Panc1 (cell line): ENCODE data around the gene AGPAT4. TPM values are rescaled to one million over a fixed set of nuclear protein-coding genes. Genes with fewer than 3 reads are reported as not detected.

Source experiments
- ATAC-seq: fragments of 200-7000 bp; cut with Tn5 transposase; 2 replicates; pipeline ENCODE4 v1.9.1; 2020; ENCODE audit warnings: mild to moderate bottlenecking, moderate library complexity
- BruUV-seq: library from RNA; stranded (reverse); fragments of 400-500 nt; replicated peaks from 2 replicates; lab custom pipeline; 2021; lab: Mats Ljungman, UMichigan
- CTCF ChIA-PET: fragments of 300-600 bp; sonication (Branson Sonifier 250); formaldehyde crosslinking; loops from one replicate; lab custom pipeline; 2022; ENCODE audit warnings: antibody characterized with exemption; lab: Charles Lee
- POLR2A ChIA-PET: fragments of 300-600 bp; sonication (Branson Sonifier 250); formaldehyde crosslinking; loops from one replicate; lab custom pipeline; 2022; ENCODE audit warnings: antibody characterized with exemption; lab: Charles Lee
- DNase-seq: peaks from one replicate; pipeline ENCODE4 v3.0.0-alpha.2; 2010; ENCODE audit warnings: low read depth, low spot score
- H3K27ac ChIP-seq: 2 replicates; pipeline ENCODE4 v1.5.1; 2011; ENCODE audit warnings: mild to moderate bottlenecking, low read length, inconsistent platforms
- H3K27me3 ChIP-seq: fragments of 200-500 bp; sonication (Bioruptor generic); 2 replicates; pipeline ENCODE4 v1.6.0; 2014; ENCODE audit warnings: low read length, inconsistent platforms; ENCODE audit not compliant: control insufficient read depth, insufficient read depth
- H3K36me3 ChIP-seq: fragments of 200-500 bp; sonication (Bioruptor generic); 2 replicates; pipeline ENCODE4 v1.5.1; 2014; ENCODE audit warnings: inconsistent platforms, mild to moderate bottlenecking, low read length, moderate library complexity; ENCODE audit not compliant: control insufficient read depth, insufficient read depth
- H3K4me1 ChIP-seq: 2 replicates; pipeline ENCODE4 v1.5.1; 2011; ENCODE audit warnings: inconsistent platforms, mild to moderate bottlenecking, low read length, moderate library complexity; ENCODE audit not compliant: control insufficient read depth, insufficient read depth
- H3K4me3 ChIP-seq, 2 experiments: 2 replicates each; pipeline ENCODE4 v1.5.1; 2011 to 2012; ENCODE audit warnings: low read depth in 2 of 2, low read length in 2 of 2, mild to moderate bottlenecking in 2 of 2, inconsistent platforms in 1 of 2, moderate library complexity in 1 of 2
- H3K9me3 ChIP-seq: fragments of 200-500 bp; sonication (Bioruptor generic); 2 replicates; pipeline ENCODE4 v1.5.1; 2014; ENCODE audit warnings: low read depth, mild to moderate bottlenecking, inconsistent platforms, low read length, moderate library complexity; ENCODE audit not compliant: control insufficient read depth, insufficient read depth
- POLR2AphosphoS5 ChIP-seq: IDR thresholded peaks from 2 replicates; pipeline ENCODE4 v1.6.1; 2012; ENCODE audit warnings: mild to moderate bottlenecking, low read depth, low read length, moderate library complexity
- REST ChIP-seq, 2 experiments: IDR thresholded peaks; 2 replicates each; pipeline ENCODE4 v1.6.1; 2011 to 2012; ENCODE audit warnings: low read depth in 2 of 2, control low read depth in 1 of 2, low read length in 1 of 2, mild to moderate bottlenecking in 1 of 2, moderate library complexity in 1 of 2; ENCODE audit not compliant: insufficient read depth in 1 of 2
- SIN3A ChIP-seq: IDR thresholded peaks from 2 replicates; pipeline ENCODE4 v1.6.1; 2012; ENCODE audit warnings: low read depth, mild to moderate bottlenecking, low read length, moderate library complexity, borderline replicate concordance; ENCODE audit not compliant: insufficient read depth
- TCF7L2 ChIP-seq: IDR thresholded peaks from 2 replicates; pipeline ENCODE4 v1.6.1; 2011; ENCODE audit warnings: mild to moderate bottlenecking, low read depth, low read length, inconsistent platforms
- in situ Hi-C: cut with HindIII; loops from 2 replicates; pipeline ENCODE4 v1.10.0; 2016; ENCODE audit warnings: low sequenced_read_pairs, low pct_unique_long_range_greater_than_20kb
- intact Hi-C: fragments of 100-400 bp; cut with micrococcal nuclease; formaldehyde crosslinking; loops from one replicate; pipeline ENCODE4 v1.10.0; 2022; ENCODE audit not compliant: unreplicated experiment
- total RNA-seq: library from RNA; stranded (reverse); gene quantifications from one replicate; pipeline ENCODE4 v1.2.1, GENCODE V29; 2021; ENCODE audit not compliant: unreplicated experiment
- TF ChIP-seq, protein P1 (sequence below): fragments of 450-650 bp; IDR thresholded peaks from 2 replicates; pipeline ENCODE4 v1.5.1; 2017; ENCODE audit warnings: mild to moderate bottlenecking

AGPAT4 gene
- total RNA-seq, 1 experiment from 2014 or later = 12.9 TPM

- no peaks in the 10 kb centered on the region for H3K27me3 ChIP-seq
- CTCF ChIA-PET = no interaction called here
- H3K27ac ChIP-seq = no peak overlapping the region
- TF ChIP-seq, protein P1, sequence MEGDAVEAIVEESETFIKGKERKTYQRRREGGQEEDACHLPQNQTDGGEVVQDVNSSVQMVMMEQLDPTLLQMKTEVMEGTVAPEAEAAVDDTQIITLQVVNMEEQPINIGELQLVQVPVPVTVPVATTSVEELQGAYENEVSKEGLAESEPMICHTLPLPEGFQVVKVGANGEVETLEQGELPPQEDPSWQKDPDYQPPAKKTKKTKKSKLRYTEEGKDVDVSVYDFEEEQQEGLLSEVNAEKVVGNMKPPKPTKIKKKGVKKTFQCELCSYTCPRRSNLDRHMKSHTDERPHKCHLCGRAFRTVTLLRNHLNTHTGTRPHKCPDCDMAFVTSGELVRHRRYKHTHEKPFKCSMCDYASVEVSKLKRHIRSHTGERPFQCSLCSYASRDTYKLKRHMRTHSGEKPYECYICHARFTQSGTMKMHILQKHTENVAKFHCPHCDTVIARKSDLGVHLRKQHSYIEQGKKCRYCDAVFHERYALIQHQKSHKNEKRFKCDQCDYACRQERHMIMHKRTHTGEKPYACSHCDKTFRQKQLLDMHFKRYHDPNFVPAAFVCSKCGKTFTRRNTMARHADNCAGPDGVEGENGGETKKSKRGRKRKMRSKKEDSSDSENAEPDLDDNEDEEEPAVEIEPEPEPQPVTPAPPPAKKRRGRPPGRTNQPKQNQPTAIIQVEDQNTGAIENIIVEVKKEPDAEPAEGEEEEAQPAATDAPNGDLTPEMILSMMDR = no peak
- no peak for TF ChIP-seq POLR2AphosphoS5
- no peak for TF ChIP-seq TCF7L2
- TF ChIP-seq REST (IDR thresholded peaks at IDR 0.05; ENCODE audit: insufficient read depth in 1 of 2, low read depth in 2 of 2, low read length in 1 of 2) = no peak
- no peak for TF ChIP-seq SIN3A
- H3K4me1 ChIP-seq = no peaks in the 10 kb centered on the region
- no peaks in the 10 kb centered on the region for H3K36me3 ChIP-seq
- POLR2A ChIA-PET = no interaction called here
- DNase-seq (no peak), ATAC-seq (no peak)
- no peak overlapping the region for H3K4me3 ChIP-seq
- H3K9me3 ChIP-seq = no peaks in the 10 kb centered on the region
- intact Hi-C loops (no loop called here), in situ Hi-C loops (no loop called here)
- BruUV-seq = no TSS peak
These were observed 34.3 kb upstream of the AGPAT4 start for GRCh38 chr6:161308075-161308655.

- BruUV-seq = no TSS peak
- Histone ChIP-seq H3K36me3 (no peaks in the 10 kb centered on the region), H3K4me3 (no peak overlapping the region), H3K4me1 (no peaks in the 10 kb centered on the region), H3K27me3 (no peaks in the 10 kb centered on the region), H3K27ac (no peak overlapping the region), H3K9me3 (no peaks in the 10 kb centered on the region)
- no peak for TF ChIP-seq TCF7L2
- TF ChIP-seq, protein P1 = no peak
- no peak for TF ChIP-seq POLR2AphosphoS5
- TF ChIP-seq REST (IDR thresholded peaks at IDR 0.05; ENCODE audit: insufficient read depth in 1 of 2, low read depth in 2 of 2, low read length in 1 of 2) = no peak
- TF ChIP-seq SIN3A = no peak
- POLR2A ChIA-PET = interaction anchor here (0.7 kb wide), 1 partner anchor 43 kb away, joined by 3 read pairs; no protein-coding TSS in a partner anchor
- DNase-seq (no peak), ATAC-seq (no peak)
- CTCF ChIA-PET = no interaction called here
- intact Hi-C loops = no loop called here
- in situ Hi-C loops = no loop called here
These were observed 32.0 kb upstream of the AGPAT4 start for GRCh38 chr6:161305860-161306259.
